Stimulated activated CD4-positive, alpha-beta T cell treated with anti-CD3 and anti-CD28 coated beads, TNF-alpha, amount 100 ng/mL, for 48 hours (primary cell): Measurements from ENCODE around the gene LINGO1.

Experiments used
- DNase-seq, 3 donors: peaks; one replicate each; pipeline ENCODE4 v3.0.0-alpha.2; 2020; ENCODE audit warnings: low read depth in 3 of 3

LINGO1 gene

DNA sequence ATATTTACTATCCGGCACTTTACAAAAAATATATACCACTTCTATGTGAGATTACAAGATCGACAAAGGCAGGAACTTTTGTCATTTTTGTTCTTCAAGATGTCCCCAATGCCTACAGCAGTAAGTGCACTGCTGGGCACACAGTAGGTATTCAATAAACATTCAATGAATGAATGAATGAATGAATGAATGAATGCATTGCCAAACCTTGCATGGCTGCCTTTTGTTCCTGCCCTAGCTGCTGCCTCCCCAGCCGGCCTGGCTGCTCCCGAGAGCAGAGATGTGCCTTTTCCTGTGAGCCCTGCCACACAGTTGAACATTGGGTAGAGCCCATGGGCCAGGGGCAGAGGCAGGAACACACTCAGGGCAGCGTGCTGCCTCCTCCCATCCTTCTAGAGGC is 37.5 kb downstream of the LINGO1 start:
- DNase-seq, result no peak

DNA sequence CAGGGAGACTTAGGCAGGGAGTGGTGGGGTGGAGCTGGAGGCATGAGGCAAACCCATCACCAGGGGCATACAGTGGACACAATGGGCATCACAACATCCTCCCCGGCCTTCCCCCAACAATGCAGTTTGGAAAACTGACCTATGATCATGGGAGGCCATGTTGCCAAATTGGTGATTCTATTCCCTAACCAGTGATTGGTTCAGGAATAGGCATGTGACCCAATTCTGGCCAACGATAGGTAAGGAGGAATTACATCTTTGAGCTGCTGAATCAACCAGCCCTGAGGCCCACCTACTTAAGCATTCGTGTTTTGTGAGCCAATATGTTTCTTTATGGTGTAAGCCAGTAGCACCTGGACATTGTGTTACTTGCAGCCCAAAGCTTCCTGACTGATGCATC is 40.0 kb downstream of the LINGO1 start:
- no peak for DNase-seq

- DNase-seq, result no peak
These were observed 40.6 kb downstream of the LINGO1 start for GRCh38 chr15:77591968-77592613.

DNA sequence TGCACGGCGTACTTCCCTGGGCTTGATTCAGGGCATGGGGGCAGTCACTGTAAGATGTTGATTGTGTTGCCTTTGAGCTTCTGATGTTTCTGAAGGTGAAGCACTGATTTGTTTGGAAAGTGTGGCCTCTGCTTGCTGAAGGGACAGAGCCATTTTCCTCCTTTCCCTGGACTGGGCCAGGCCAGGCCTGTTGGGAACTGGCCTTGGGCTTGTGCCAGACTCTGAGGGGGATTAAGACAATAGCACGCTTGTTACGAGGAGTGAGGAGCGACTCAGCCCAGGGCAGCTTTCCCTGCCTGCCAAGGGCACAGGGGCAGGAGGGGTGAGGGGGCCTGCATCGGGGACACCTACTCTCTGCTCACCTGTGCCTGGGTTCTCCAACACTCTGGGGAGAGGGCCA is 42.9 kb downstream of the LINGO1 start:
- no peak for DNase-seq

- DNase-seq, result no peak
These were observed 44.6 kb downstream of the LINGO1 start for GRCh38 chr15:77588126-77588525.

- DNase-seq, result no peak
These were observed 48.0 kb downstream of the LINGO1 start for GRCh38 chr15:77584691-77585090.

- DNase-seq, result no peak
These were observed 48.5 kb downstream of the LINGO1 start for GRCh38 chr15:77584201-77584600.

DNA sequence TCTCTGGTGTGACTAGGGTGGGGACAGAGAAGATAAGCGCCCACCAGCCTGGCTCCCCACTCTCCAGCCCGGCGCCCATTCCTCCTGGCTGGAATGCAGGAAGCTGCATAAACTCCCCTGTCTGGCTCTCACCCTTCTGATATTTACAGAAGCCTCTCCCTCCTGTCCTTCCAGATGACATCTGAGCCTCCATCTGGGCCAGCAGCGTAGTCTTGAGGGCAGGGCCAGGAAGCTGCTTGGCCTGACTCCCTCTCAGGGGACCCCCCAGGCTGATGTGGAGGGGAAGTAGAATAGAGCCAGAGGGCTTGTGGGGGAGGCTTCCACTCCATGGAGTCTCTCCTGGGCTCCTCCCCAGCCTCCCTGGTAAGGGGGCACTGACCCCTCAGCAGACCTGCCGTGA is 49.9 kb downstream of the LINGO1 start:
- DNase-seq, result no peak

DNA sequence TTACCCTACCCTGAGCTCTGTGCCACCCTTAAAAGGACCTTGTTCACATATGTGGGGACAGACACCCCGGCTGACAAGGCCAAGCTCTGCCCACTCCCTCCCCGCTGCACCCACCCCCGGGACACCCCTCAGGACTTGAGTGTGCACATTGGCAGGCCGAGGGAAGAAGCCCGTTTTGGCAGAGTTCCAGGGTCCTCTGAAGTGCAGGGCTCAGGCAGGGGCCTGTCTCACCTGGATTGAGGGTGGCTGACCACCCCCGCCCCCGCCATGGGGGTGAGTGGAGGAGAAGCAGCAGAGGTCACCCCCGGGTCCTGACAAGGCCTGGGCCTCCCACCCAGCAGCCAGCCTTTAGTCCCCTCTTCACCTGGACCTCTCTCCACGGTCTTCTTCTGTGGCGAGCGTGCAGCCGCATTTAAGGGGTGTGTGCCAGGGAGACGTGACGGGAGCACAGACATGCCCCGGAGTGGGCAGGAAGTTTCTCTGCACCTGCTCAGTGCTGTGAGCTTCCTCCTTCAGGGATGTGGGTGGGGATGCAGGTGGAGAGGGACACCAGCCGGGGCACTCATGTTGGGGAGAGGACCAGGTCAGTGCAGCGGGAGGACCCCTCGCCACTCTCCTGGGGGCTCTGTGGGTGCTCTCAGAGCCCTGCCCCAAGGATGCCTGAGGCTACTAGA is 50.7 kb downstream of the LINGO1 start:
- no peak for DNase-seq

GRCh38 chr15:77580996-77581682 is 51.6 kb downstream of the LINGO1 start:
- no peak for DNase-seq

DNA sequence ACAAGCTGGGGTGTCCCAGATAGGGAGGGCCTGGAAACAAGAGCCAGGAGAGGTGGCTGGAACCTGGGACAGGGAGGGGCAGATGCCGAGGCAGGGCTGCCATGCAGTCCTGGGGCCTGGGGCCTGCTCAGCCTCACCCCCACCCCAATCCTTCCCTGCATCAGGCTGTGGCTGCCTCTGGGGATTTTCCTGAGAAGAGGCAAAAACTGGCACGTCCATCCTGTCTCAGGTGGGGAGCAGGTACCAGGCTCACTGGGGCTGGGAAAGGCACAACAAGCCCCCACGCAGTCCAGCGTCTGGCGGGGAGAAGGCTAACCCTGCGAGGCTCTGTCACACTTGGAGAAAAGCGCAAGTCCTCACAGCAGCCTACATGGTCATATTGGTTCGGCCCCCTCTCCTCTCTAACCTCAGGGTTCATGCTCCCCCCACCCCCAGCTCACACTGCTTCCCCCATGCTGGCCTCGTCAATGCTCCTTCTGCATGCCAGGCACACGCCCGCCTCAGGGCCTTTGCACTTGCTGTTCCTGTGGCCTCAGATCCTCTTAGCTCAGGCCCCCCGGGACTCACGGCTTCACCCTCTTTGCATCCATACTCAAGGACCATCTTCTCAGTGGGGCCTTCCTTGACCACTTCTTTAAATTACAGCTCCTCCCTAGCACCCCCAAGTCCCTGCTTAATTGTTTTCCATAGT is 53.1 kb downstream of the LINGO1 start:
- no peak for DNase-seq

- no peak for DNase-seq
These were observed 53.9 kb downstream of the LINGO1 start for GRCh38 chr15:77578641-77579372.

- DNase-seq, result no peak
These were observed 55.3 kb downstream of the LINGO1 start for GRCh38 chr15:77577366-77577950.

- DNase-seq, result no peak
These were observed 56.2 kb downstream of the LINGO1 start for GRCh38 chr15:77576538-77576937.

GRCh38 chr15:77575203-77575934 is 57.3 kb downstream of the LINGO1 start:
- DNase-seq, result no peak

GRCh38 chr15:77574521-77575202 is 58.0 kb downstream of the LINGO1 start:
- no peak for DNase-seq

DNA sequence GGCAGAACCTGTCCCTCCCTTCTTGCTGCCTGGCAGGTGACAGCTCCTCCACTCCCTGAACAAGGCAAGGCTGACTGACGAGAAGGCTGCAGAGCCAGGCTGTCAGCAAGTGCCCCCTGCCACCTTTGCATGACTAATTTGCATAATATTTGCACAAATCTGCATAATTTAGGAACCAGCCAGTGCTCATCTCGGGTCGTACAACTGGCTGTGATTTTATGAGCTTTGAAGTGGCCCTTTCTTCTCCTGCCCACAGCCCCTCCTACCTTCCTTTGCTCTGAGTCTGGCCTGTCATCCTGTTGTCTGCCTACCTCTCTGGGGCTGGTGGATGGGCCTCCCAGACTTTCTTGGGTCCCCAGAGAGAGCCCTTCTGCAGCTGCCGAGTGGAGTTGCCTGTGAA is 58.9 kb downstream of the LINGO1 start:
- no peak for DNase-seq

GRCh38 chr15:77572186-77572585 is 60.5 kb downstream of the LINGO1 start:
- DNase-seq, result no peak

DNA sequence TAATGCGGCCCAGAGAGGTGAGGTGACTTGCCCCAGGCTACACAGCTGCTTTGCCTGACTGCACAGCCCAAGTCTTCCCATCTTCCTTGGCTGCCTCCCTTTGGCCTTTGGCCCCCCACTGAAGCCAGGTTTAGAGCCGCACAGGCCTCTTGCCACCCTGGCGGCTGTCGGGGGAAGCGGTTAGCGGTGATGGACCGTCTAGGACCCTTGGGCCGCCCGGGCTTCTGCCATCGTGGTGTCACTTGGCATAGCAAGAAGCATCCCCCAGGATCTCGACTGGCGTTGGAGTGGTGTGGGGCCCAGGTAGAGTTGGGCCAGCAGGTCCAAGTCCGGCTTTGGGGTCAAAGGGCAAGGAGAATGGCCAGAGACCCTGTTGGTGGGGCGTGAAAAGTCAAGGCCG is 61.0 kb downstream of the LINGO1 start:
- no peak for DNase-seq

GRCh38 chr15:77571181-77571580 is 61.5 kb downstream of the LINGO1 start:
- no peak for DNase-seq
